ENCODE results near the gene EIF2S3B. TPM values are rescaled to one million over a fixed set of nuclear protein-coding genes. Genes with fewer than 3 reads are reported as not detected.

Gene EIF2S3B
- polyA plus RNA-seq, 1 of the 3 experiments (the other 2 are of a cell fraction), result 0.07 TPM

DNA sequence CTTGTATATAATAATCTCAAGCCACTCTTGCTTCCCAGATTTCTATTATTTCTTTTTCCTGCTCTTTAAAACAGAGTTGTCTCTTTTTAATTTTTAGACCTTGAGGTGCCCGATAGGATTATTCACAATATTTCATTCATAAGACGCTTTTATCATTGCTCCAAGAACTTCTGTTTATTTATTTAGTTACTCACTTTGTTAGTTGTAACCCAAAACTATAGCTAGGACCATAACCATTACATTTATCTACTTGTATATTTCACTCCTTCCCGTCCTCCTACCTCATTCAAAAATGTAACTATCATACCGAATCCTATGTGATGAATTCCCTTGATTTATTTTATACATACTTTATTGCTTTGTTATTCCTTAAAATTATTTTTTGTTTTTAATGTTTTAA, 7.1 kb downstream of the EIF2S3B start (continued):
- TF ChIP-seq, protein P1, sequence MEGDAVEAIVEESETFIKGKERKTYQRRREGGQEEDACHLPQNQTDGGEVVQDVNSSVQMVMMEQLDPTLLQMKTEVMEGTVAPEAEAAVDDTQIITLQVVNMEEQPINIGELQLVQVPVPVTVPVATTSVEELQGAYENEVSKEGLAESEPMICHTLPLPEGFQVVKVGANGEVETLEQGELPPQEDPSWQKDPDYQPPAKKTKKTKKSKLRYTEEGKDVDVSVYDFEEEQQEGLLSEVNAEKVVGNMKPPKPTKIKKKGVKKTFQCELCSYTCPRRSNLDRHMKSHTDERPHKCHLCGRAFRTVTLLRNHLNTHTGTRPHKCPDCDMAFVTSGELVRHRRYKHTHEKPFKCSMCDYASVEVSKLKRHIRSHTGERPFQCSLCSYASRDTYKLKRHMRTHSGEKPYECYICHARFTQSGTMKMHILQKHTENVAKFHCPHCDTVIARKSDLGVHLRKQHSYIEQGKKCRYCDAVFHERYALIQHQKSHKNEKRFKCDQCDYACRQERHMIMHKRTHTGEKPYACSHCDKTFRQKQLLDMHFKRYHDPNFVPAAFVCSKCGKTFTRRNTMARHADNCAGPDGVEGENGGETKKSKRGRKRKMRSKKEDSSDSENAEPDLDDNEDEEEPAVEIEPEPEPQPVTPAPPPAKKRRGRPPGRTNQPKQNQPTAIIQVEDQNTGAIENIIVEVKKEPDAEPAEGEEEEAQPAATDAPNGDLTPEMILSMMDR (IDR thresholded peaks at IDR 0.05), result no peak
- no peak for TF ChIP-seq FOSL2 (IDR thresholded peaks at IDR 0.05; ENCODE audit: borderline replicate concordance, low read depth)
- TF ChIP-seq NFIC (IDR thresholded peaks at IDR 0.05; ENCODE audit: borderline replicate concordance), result no peak
- TF ChIP-seq RFX5 (IDR thresholded peaks at IDR 0.05; ENCODE audit: low read length), result no peak
- TF ChIP-seq, protein P2, sequence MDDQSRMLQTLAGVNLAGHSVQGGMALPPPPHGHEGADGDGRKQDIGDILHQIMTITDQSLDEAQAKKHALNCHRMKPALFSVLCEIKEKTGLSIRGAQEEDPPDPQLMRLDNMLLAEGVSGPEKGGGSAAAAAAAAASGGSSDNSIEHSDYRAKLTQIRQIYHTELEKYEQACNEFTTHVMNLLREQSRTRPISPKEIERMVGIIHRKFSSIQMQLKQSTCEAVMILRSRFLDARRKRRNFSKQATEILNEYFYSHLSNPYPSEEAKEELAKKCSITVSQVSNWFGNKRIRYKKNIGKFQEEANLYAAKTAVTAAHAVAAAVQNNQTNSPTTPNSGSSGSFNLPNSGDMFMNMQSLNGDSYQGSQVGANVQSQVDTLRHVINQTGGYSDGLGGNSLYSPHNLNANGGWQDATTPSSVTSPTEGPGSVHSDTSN (IDR thresholded peaks at IDR 0.05), result no peak

DNA sequence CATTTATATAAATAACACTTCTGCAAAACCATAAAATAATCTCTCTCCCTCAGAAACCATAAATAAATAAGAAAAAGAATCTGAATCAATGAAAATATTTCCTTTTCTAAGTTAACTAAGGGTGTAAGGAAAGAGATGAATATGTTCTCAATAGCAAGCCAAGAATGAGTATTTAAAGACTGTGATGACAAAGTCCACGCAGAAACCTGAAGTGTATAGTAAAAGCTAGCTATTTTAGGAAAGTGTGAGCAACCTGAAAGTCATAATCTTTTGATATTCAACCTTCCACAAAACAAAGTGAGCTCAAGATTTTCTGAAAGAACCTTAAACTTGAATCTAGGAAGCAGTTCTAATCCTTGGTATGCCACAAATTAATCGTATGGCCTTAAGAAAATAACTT, 15.9 kb downstream of the EIF2S3B start:
- H3K9me3 ChIP-seq, result no peaks in the 10 kb centered on the region
- no peak overlapping the region for H3K4me2 ChIP-seq
- no peaks in the 10 kb centered on the region for H3K36me3 ChIP-seq (replicated peaks in 1 of 2; ENCODE audit: control insufficient read depth in 1 of 2, insufficient read depth in 2 of 2, low read length in 1 of 2)
- no peak overlapping the region for H2AFZ ChIP-seq (ENCODE audit: low read depth)
- POLR2A ChIA-PET, result no interaction called here
- no peaks in the 10 kb centered on the region for H3K4me1 ChIP-seq (ENCODE audit: control insufficient read depth in 1 of 2, insufficient read depth in 2 of 2, low read depth in 1 of 2, low read length in 1 of 2)
- H3K79me2 ChIP-seq (ENCODE audit: insufficient read depth), result no peaks in the 10 kb centered on the region
- no peaks in the 10 kb centered on the region for H3K9me2 ChIP-seq
- CTCF ChIA-PET, result interaction anchor here (1.2 kb wide), 1 partner anchor 22 kb away, joined by 3 read pairs; no protein-coding TSS in a partner anchor
- DNase-seq, result no peak
- H3K27me3 ChIP-seq (ENCODE audit: insufficient read depth), result no peaks in the 10 kb centered on the region; the same call in 1 of the 2 replicates
- no peak for TF ChIP-seq TAF1 (IDR thresholded peaks at IDR 0.05; ENCODE audit: borderline replicate concordance, low read depth, low read length)
- TF ChIP-seq FOSL2 (IDR thresholded peaks at IDR 0.05; ENCODE audit: borderline replicate concordance, low read depth), result no peak
- TF ChIP-seq SMC3 (IDR thresholded peaks at IDR 0.05; ENCODE audit: low read depth, low read length), result no peak
- TF ChIP-seq JUND (IDR thresholded peaks at IDR 0.05), result no peak
- no peak for TF ChIP-seq FOXJ3 (CRISPR knock-in tag; IDR thresholded peaks at IDR 0.05)
- TF ChIP-seq, protein P3, sequence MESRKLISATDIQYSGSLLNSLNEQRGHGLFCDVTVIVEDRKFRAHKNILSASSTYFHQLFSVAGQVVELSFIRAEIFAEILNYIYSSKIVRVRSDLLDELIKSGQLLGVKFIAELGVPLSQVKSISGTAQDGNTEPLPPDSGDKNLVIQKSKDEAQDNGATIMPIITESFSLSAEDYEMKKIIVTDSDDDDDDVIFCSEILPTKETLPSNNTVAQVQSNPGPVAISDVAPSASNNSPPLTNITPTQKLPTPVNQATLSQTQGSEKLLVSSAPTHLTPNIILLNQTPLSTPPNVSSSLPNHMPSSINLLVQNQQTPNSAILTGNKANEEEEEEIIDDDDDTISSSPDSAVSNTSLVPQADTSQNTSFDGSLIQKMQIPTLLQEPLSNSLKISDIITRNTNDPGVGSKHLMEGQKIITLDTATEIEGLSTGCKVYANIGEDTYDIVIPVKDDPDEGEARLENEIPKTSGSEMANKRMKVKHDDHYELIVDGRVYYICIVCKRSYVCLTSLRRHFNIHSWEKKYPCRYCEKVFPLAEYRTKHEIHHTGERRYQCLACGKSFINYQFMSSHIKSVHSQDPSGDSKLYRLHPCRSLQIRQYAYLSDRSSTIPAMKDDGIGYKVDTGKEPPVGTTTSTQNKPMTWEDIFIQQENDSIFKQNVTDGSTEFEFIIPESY (IDR thresholded peaks at IDR 0.05; ENCODE audit: borderline replicate concordance, low read depth), result no peak
- TF ChIP-seq, protein P4, sequence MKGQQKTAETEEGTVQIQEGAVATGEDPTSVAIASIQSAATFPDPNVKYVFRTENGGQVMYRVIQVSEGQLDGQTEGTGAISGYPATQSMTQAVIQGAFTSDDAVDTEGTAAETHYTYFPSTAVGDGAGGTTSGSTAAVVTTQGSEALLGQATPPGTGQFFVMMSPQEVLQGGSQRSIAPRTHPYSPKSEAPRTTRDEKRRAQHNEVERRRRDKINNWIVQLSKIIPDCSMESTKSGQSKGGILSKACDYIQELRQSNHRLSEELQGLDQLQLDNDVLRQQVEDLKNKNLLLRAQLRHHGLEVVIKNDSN (IDR thresholded peaks at IDR 0.05; ENCODE audit: borderline replicate concordance, low read depth), result no peak
- TF ChIP-seq NFIC (IDR thresholded peaks at IDR 0.05; ENCODE audit: borderline replicate concordance), result no peak
- TF ChIP-seq TCF12 (IDR thresholded peaks at IDR 0.05), result no peak
- TF ChIP-seq YY1 (IDR thresholded peaks at IDR 0.05; ENCODE audit: low read depth), result no peak
- TF ChIP-seq, protein P5, sequence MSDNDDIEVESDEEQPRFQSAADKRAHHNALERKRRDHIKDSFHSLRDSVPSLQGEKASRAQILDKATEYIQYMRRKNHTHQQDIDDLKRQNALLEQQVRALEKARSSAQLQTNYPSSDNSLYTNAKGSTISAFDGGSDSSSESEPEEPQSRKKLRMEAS (IDR thresholded peaks at IDR 0.05; ENCODE audit: low read depth), result no peak
- TF ChIP-seq, protein P2 (IDR thresholded peaks at IDR 0.05), result no peak
- TF ChIP-seq POLR2AphosphoS5 (IDR thresholded peaks at IDR 0.05; ENCODE audit: low read depth, low read length), result no peak
- no peak for TF ChIP-seq GABPA (IDR thresholded peaks at IDR 0.05; ENCODE audit: low read depth)
- TF ChIP-seq, protein P6, sequence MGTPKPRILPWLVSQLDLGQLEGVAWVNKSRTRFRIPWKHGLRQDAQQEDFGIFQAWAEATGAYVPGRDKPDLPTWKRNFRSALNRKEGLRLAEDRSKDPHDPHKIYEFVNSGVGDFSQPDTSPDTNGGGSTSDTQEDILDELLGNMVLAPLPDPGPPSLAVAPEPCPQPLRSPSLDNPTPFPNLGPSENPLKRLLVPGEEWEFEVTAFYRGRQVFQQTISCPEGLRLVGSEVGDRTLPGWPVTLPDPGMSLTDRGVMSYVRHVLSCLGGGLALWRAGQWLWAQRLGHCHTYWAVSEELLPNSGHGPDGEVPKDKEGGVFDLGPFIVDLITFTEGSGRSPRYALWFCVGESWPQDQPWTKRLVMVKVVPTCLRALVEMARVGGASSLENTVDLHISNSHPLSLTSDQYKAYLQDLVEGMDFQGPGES (IDR thresholded peaks at IDR 0.05; ENCODE audit: low read depth, low read length), result no peak
- TF ChIP-seq MXI1 (IDR thresholded peaks at IDR 0.05; ENCODE audit: low read depth, low read length), result no peak
- no peak for TF ChIP-seq RAD21 (IDR thresholded peaks at IDR 0.05; ENCODE audit: low read length)
- TF ChIP-seq RCOR1 (IDR thresholded peaks at IDR 0.05; ENCODE audit: low read length), result no peak
- TF ChIP-seq EP300 (IDR thresholded peaks at IDR 0.05; ENCODE audit: borderline replicate concordance in 1 of 2, low read depth in 1 of 2, low read length in 1 of 2), result no peak
- no peak overlapping the region for H3K9ac ChIP-seq
- WGBS (ENCODE audit: low lambda C conversion rate), result 4% methylated on average over 2 of the region's 2 CpGs
- H4K20me1 ChIP-seq (ENCODE audit: insufficient read depth), result no peaks in the 10 kb centered on the region
- no peak overlapping the region for H3K27ac ChIP-seq (ENCODE audit: low read depth in 2 of 2, low read length in 1 of 2)
- H3K4me3 ChIP-seq (ENCODE audit: low read depth in 2 of 2, low read length in 1 of 2), result no peak overlapping the region
- H3F3A ChIP-seq (replicated peaks; ENCODE audit: insufficient read depth), result peaks cover 3% of the 10 kb centered on the region

Data from SK-N-SH (cell line).